Suprapubic skin (tissue), 4 donors: ENCODE measurements around the gene NNMT. TPM values are rescaled to one million over a fixed set of nuclear protein-coding genes. Genes with fewer than 3 reads are reported as not detected.
A peak's percentile ranks its signal among the peaks of the same experiment; 100 is the strongest.

Experiments
- DNase-seq, 2 donors: peaks; one replicate each; pipeline ENCODE4 v3.0.0-alpha.2; 2019; ENCODE audit warnings: low spot score in 2 of 2
- H3K27ac ChIP-seq: fragments of 200-600 bp; sonication (generic); one replicate; pipeline ENCODE4 v1.5.1; 2019
- H3K27me3 ChIP-seq: fragments of 200-600 bp; sonication (generic); one replicate; pipeline ENCODE4 v1.5.1; 2019
- H3K36me3 ChIP-seq: fragments of 200-600 bp; sonication (generic); one replicate; pipeline ENCODE4 v1.5.1; 2019
- H3K4me1 ChIP-seq: fragments of 200-600 bp; sonication (generic); one replicate; pipeline ENCODE4 v1.5.1; 2019
- H3K4me3 ChIP-seq: fragments of 200-600 bp; sonication (generic); one replicate; pipeline ENCODE4 v1.5.1; 2019; ENCODE audit warnings: mild to moderate bottlenecking
- H3K9me3 ChIP-seq: fragments of 200-600 bp; sonication (generic); one replicate; pipeline ENCODE4 v1.5.1; 2019
- CTCF ChIP-seq, 2 donors: fragments of 200-600 bp in 1 of 2; fragments of 450-650 bp in 1 of 2; sonication (generic) in 1 of 2; IDR thresholded peaks; one replicate each; pipeline ENCODE4 v1.5.1; 2016 to 2019; ENCODE audit warnings: antibody characterized with exemption in 2 of 2, mild to moderate bottlenecking in 1 of 2, moderate library complexity in 1 of 2
- EP300 ChIP-seq: sonication (generic); formaldehyde crosslinking; IDR thresholded peaks from one replicate; pipeline ENCODE4 v1.6.1; 2017; ENCODE audit warnings: antibody characterized with exemption
- POLR2A ChIP-seq, 2 donors: fragments of 450-650 bp; IDR thresholded peaks; one replicate each; pipeline ENCODE4 v1.6.1; 2017; ENCODE audit warnings: antibody characterized with exemption in 2 of 2, mild to moderate bottlenecking in 2 of 2, moderate library complexity in 2 of 2
- POLR2AphosphoS5 ChIP-seq, 3 donors: sonication (generic); formaldehyde crosslinking; IDR thresholded peaks; one replicate each; pipeline ENCODE4 v1.6.1; 2017; ENCODE audit warnings: antibody characterized with exemption in 3 of 3
- WGBS: methylation state at CpG from one replicate; pipeline ENCODE4 v1.1.5; 2018; 5-methylcytosine and 5-hydroxymethylcytosine counted together
- total RNA-seq, 4 donors: library from RNA; depleted of rRNA; stranded (reverse); fragments of >200 nt; gene quantifications; one replicate each; pipeline ENCODE4 v1.1.0, GENCODE V29; 2016

The NNMT gene
- total RNA-seq, 4 donors from 2014 or later: 106 to 269 (median 210) TPM

GRCh38 chr11:114309517-114309916, 13.3 kb downstream of the NNMT start:
- TF ChIP-seq POLR2A (IDR thresholded peaks at IDR 0.05) (no peak), POLR2AphosphoS5 (IDR thresholded peaks at IDR 0.05) (no peak), CTCF (IDR thresholded peaks at IDR 0.05) (no peak), EP300 (no peak)
- no peak for DNase-seq
- peaks cover 14% of the 10 kb centered on the region for H3K36me3 ChIP-seq
- H3K9me3 ChIP-seq: no peaks in the 10 kb centered on the region
- H3K27ac ChIP-seq: peak overlapping the region; percentile 78
- H3K27me3 ChIP-seq: no peaks in the 10 kb centered on the region
- 64% methylated on average over 1 of the region's 1 CpG for WGBS
- H3K4me3 ChIP-seq: no peak overlapping the region
- H3K4me1 ChIP-seq: peaks cover 35% of the 10 kb centered on the region

DNA sequence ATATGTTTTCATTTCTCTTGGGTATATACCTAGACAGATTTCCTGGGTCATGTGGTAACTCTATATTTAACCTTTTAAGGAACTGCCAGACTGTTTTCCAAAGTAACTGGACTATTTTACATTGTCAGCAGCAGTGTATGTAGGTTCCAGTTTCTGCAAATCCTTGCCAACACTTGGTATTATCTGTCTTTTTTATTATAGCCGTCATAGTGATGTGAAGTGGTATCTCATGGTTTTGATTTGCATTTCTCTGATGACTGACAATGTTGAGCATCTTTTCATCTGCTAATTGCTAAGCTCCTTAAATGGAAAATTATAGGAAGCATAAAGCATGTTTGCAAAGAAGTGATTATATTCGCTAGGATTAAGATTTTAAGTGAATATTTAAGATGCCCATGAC, 13.9 kb downstream of the NNMT start:
- H3K4me3 ChIP-seq: no peak overlapping the region
- DNase-seq: no peak
- H3K36me3 ChIP-seq: peaks cover 19% of the 10 kb centered on the region
- H3K9me3 ChIP-seq: no peaks in the 10 kb centered on the region
- TF ChIP-seq CTCF (IDR thresholded peaks at IDR 0.05) (no peak), POLR2AphosphoS5 (IDR thresholded peaks at IDR 0.05) (no peak), EP300 (no peak), POLR2A (IDR thresholded peaks at IDR 0.05) (no peak)
- no peaks in the 10 kb centered on the region for H3K27me3 ChIP-seq
- H3K4me1 ChIP-seq: peaks cover 34% of the 10 kb centered on the region
- peak overlapping the region; percentile 78 for H3K27ac ChIP-seq
- WGBS: 95% methylated on average over 2 of the region's 2 CpGs

GRCh38 chr11:114311946-114312345, 15.7 kb downstream of the NNMT start:
- 97% methylated on average over 6 of the region's 10 CpGs for WGBS
- TF ChIP-seq CTCF (IDR thresholded peaks at IDR 0.05) (no peak), POLR2AphosphoS5 (IDR thresholded peaks at IDR 0.05) (no peak), EP300 (no peak), POLR2A (IDR thresholded peaks at IDR 0.05) (no peak)
- Histone ChIP-seq H3K27ac (no peak overlapping the region), H3K9me3 (no peaks in the 10 kb centered on the region), H3K4me1 (peaks cover 34% of the 10 kb centered on the region), H3K27me3 (no peaks in the 10 kb centered on the region), H3K4me3 (no peak overlapping the region), H3K36me3 (peaks cover 20% of the 10 kb centered on the region)
- DNase-seq: no peak

DNA sequence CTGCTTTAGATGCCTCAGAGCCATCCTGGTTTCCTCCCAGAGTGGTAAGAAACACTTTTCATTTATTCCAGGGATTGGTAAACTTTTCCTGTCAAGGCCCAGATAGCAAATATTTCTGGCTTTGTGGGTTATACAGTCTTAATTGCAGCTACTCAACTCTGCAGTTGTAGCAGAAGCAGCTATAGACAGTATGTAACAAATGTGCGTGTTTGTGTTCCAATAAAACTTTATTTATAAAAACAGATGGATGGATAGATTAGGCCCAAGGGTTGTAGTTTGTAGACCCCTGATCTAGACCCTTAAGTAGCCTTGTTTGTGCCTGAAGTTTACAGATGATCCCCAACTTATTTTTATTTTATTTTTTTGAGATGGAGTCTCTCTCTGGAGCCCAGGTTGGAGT, 17.9 kb downstream of the NNMT start:
- no peak overlapping the region for H3K4me3 ChIP-seq
- no peak overlapping the region for H3K27ac ChIP-seq
- DNase-seq: no peak
- TF ChIP-seq EP300 (no peak), POLR2AphosphoS5 (IDR thresholded peaks at IDR 0.05) (no peak), POLR2A (IDR thresholded peaks at IDR 0.05) (no peak), CTCF (IDR thresholded peaks at IDR 0.05) (no peak)
- no peaks in the 10 kb centered on the region for H3K9me3 ChIP-seq
- peaks cover 20% of the 10 kb centered on the region for H3K4me1 ChIP-seq
- peaks cover 20% of the 10 kb centered on the region for H3K36me3 ChIP-seq
- 33% methylated on average over 1 of the region's 1 CpG for WGBS
- no peaks in the 10 kb centered on the region for H3K27me3 ChIP-seq

- Histone ChIP-seq H3K36me3 (peaks cover 20% of the 10 kb centered on the region), H3K4me1 (peaks cover 29% of the 10 kb centered on the region), H3K27ac (peak overlapping the region; percentile 53), H3K27me3 (no peaks in the 10 kb centered on the region), H3K9me3 (no peaks in the 10 kb centered on the region), H3K4me3 (no peak overlapping the region)
- WGBS: 52% methylated on average over 13 of the region's 13 CpGs
- DNase-seq: no peak
- TF ChIP-seq EP300: no peak
- TF ChIP-seq CTCF (IDR thresholded peaks at IDR 0.05): no peak
- TF ChIP-seq POLR2A (IDR thresholded peaks at IDR 0.05): no peak
- TF ChIP-seq POLR2AphosphoS5 (IDR thresholded peaks at IDR 0.05): no peak
These were observed 19.7 kb downstream of the NNMT start for GRCh38 chr11:114315749-114316368.
